ENCODE data around the gene CRHR1. TPM values are rescaled to one million over a fixed set of nuclear protein-coding genes. Genes with fewer than 3 reads are reported as not detected.

The CRHR1 gene
- polyA plus RNA-seq, 3 donors = not detected

- Histone ChIP-seq H3K9ac (ENCODE audit: insufficient read depth, low read length, poor library complexity, severe bottlenecking) (no peak overlapping the region), H3K4me3 (replicated peaks in 1 of 3; ENCODE audit: low read depth in 2 of 3, low read length in 3 of 3) (no peak overlapping the region), H3K79me2 (ENCODE audit: insufficient read depth, low read length) (no peaks in the 10 kb centered on the region), H4K20me1 (ENCODE audit: insufficient read depth, low read length) (no peaks in the 10 kb centered on the region), H3K4me1 (ENCODE audit: control insufficient read depth in 1 of 2, insufficient read depth in 2 of 2, low read length in 2 of 2) (no peaks in the 10 kb centered on the region), H3K4me2 (replicated peaks; ENCODE audit: extremely low read depth, low read length, poor library complexity, severe bottlenecking) (no peak overlapping the region), H3K27me3 (ENCODE audit: control insufficient read depth in 2 of 2, insufficient read depth in 2 of 2, low read length in 2 of 2) (no peaks in the 10 kb centered on the region), H3K9me3 (replicated peaks in 1 of 2; ENCODE audit: control insufficient read depth in 1 of 2, insufficient read depth in 1 of 2, low read length in 2 of 2) (no peaks in the 10 kb centered on the region), H3K27ac (ENCODE audit: low read depth in 1 of 2, low read length in 2 of 2) (no peak overlapping the region), H3K36me3 (replicated peaks in 1 of 2; ENCODE audit: control insufficient read depth in 1 of 2, insufficient read depth in 2 of 2, low read length in 2 of 2) (no peaks in the 10 kb centered on the region), H2AFZ (ENCODE audit: insufficient read depth, low read depth, low read length, poor library complexity, severe bottlenecking) (no peak overlapping the region)
- Mint-ChIP-seq H3K4me1 (no peaks in the 10 kb centered on the region), H3K27ac (no peak overlapping the region), H3K9me3 (no peaks in the 10 kb centered on the region), H3K27me3 (ENCODE audit: low read depth in 3 of 3) (peaks cover 3 to 11% (median 4%) of the 10 kb centered on the region in 3 donors), H3K4me3 (no peak overlapping the region), H3K36me3 (no peaks in the 10 kb centered on the region)
- WGBS (ENCODE audit: insufficient coverage) = 88% methylated on average over 7 of the region's 8 CpGs
- DNase-seq = no peak
- TF ChIP-seq CTCF (IDR thresholded peaks at IDR 0.05) = no peak
- intact Hi-C loops (cut with micrococcal nuclease) = loop anchor here in 1 of 2 donors (10.0 kb wide), 1 partner anchor 444 kb away; no protein-coding TSS in a partner anchor
Observed at GRCh38 chr17:45838751-45839295, 54.7 kb downstream of the CRHR1 start.

GRCh38 chr17:45839442-45839841 is 55.3 kb downstream of the CRHR1 start:
- no peak overlapping the region for H3K27ac Mint-ChIP-seq
- no peak for DNase-seq
- no peak overlapping the region for H3K4me3 Mint-ChIP-seq
- Histone ChIP-seq H3K36me3 (replicated peaks in 1 of 2; ENCODE audit: control insufficient read depth in 1 of 2, insufficient read depth in 2 of 2, low read length in 2 of 2) (no peaks in the 10 kb centered on the region), H4K20me1 (ENCODE audit: insufficient read depth, low read length) (no peaks in the 10 kb centered on the region), H3K4me2 (replicated peaks; ENCODE audit: extremely low read depth, low read length, poor library complexity, severe bottlenecking) (no peak overlapping the region), H3K27ac (ENCODE audit: low read depth in 1 of 2, low read length in 2 of 2) (no peak overlapping the region), H3K4me1 (ENCODE audit: control insufficient read depth in 1 of 2, insufficient read depth in 2 of 2, low read length in 2 of 2) (no peaks in the 10 kb centered on the region), H3K27me3 (ENCODE audit: control insufficient read depth in 2 of 2, insufficient read depth in 2 of 2, low read length in 2 of 2) (no peaks in the 10 kb centered on the region), H3K9me3 (replicated peaks in 1 of 2; ENCODE audit: control insufficient read depth in 1 of 2, insufficient read depth in 1 of 2, low read length in 2 of 2) (no peaks in the 10 kb centered on the region), H3K79me2 (ENCODE audit: insufficient read depth, low read length) (no peaks in the 10 kb centered on the region), H3K4me3 (replicated peaks in 1 of 3; ENCODE audit: low read depth in 2 of 3, low read length in 3 of 3) (no peak overlapping the region), H2AFZ (ENCODE audit: insufficient read depth, low read depth, low read length, poor library complexity, severe bottlenecking) (no peak overlapping the region), H3K9ac (ENCODE audit: insufficient read depth, low read length, poor library complexity, severe bottlenecking) (no peak overlapping the region)
- H3K9me3 Mint-ChIP-seq = no peaks in the 10 kb centered on the region
- peaks cover 3 to 11% (median 4%) of the 10 kb centered on the region in 3 donors for H3K27me3 Mint-ChIP-seq (ENCODE audit: low read depth in 3 of 3)
- H3K36me3 Mint-ChIP-seq = no peaks in the 10 kb centered on the region
- H3K4me1 Mint-ChIP-seq = no peaks in the 10 kb centered on the region
- 95% methylated on average over 4 of the region's 4 CpGs for WGBS (ENCODE audit: insufficient coverage)
- no peak for TF ChIP-seq CTCF (IDR thresholded peaks at IDR 0.05)
- intact Hi-C loops (cut with micrococcal nuclease) = loop anchor here in 1 of 2 donors (10.0 kb wide), 1 partner anchor 445 kb away; no protein-coding TSS in a partner anchor

Data from CD14-positive monocyte (primary cell).